Fibroblast of skin of right quadriceps (primary cell): ENCODE data around the gene CETN2.
"Not testable (repeated sequence)": the region's sequence is repeated elsewhere in the genome, so short reads cannot be mapped to it uniquely, and the experiment has no call there.

Experiments used
- DNase-seq: peaks from one replicate; pipeline ENCODE4 v3.0.0-alpha.2; 2013

The CETN2 gene

DNA sequence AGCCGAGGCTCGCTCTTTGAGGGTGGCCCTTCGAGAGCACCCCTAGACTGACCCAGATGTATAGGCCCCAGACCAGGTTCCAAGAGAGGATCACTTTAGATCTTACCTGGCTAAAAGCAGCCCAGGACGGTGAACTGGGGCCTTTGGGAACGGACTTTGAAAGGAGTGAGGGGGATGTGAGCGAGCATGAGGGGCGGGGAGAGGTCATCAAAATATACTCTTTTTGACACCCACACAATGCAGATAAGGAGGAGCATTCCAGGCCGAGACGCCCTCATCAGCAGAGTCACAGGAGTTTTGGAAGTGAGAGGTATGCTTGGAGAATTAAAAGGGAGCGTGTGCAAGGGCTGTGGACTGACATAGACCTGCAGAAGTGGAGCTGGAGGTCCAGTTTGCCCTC is 834 bp upstream of the CETN2 start:
- no peak for DNase-seq

DNA sequence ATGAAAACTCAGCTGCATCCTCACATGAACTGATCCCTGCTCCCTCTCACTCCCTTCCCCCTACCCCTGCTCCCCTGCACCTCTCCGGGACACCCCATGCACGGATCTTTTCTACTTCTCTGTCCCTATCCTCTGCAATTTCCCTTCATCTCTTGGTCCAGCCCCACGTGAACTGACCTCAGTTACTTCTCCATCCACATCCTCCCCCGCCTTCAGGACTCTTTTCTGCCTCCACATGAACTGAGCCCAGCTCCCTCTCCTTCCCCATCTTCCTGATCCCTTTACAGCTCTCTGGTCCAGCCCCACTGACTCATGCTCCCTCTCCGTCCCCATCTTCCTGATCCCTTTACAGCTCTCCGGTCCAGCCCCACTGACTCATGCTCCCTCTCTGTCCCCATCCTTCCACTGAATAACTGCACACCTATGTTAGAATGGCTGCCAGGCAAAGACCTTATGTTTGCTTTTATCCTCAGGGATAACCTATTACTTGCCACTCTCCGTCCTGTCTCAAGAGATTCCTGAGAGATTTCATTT is 5.6 kb downstream of the CETN2 start:
- DNase-seq: peak; percentile 7

DNA sequence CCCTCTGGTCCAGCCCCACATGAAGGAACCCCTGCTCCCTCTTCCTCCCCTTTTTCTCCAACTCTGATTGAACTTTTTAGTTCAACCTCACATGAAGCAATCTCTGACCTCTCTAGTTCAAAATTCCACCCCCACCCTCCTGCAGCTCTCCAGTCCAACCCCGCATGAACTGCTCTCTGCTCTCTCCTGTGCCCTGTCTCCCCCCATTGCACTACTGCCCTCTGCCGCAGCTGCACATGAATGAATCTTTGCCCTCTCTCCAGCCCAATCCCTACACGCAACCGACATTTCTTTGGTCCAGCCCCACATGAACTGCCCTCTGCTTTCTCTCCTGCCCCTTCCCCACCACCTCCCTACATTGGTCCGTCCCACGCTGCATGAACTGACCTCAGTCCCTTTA is 6.9 kb downstream of the CETN2 start:
- no peak for DNase-seq

DNA sequence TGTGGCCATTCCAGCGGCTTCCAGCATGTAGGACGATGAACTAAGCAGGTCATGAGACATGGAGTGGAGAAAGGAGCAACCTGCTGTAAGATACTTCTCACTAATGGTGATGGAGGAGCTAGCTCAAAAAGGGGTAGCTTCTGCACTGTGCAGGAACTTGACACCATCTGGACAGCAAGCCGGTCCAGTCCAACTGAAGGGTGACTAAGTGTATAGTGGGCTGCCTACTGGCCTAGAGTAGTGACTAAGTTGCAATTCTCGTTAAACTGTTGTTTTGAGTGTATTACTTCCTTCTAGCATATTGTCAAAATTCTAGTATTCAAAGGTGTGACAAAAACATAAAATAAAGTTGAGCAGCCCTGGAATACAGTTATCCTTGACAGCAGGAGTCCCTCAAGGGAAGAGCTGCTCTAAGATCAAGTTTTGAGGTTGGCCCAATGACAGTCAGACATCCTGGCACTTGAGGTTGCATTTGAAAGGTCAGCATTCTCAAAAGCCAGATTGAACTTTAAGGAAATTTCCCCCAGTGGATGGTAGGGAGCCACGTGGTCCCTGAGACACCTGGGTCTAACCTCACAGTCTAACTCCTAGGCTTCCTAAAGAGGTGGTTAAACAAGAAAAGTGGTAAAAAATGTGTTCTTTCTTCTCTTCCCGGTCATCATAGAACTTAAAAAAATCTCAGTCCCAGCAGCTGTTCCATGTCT is 8.0 kb downstream of the CETN2 start:
- DNase-seq: no peak

DNA sequence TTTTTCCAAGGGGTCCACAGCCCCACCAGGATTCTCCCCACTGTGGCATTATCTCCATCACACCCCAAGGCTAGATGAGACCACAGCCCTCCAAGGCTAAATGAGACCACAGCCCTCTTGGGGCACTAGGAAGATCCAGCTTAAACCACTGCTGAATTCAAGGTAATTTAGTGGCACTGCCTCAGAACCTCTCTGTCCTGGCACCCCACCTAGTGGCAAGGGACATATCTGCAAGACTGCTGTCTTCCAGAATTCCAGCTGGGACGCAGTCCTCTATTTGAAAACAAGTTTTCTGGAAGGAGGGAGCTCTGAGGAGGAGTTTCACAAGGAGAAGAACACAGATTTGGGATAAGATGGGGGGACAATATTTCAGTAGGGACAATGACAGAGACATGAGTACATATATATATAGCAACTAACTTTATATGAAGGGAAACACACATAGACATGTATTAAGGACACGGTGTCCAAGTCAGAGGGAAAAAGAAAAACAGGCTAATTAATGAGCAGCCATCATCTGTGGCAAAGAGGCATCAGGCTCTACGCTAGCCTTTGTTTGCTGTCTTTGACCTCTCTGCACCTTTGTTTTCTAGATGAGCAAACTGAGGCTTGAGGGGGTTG is 9.3 kb downstream of the CETN2 start:
- no peak for DNase-seq

DNA sequence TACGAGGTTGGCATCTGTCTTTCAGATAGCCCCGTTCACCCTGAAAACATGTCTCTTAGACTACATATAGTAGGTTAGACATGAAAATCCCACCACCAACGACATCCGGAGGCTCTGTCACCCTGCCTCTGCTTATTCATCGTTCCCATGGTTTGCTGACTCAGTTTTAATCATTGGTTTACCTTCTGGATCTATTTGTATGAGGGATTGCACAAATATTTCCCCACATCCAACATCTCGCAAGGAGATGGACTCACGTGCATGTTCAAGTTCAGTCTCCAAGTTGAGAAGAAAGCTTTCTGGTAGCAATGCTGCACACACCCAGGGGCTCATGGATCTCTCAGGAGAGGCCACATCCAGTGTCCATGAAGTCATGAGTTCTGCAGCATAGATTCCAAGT is 10.8 kb downstream of the CETN2 start:
- peak; percentile 57 for DNase-seq

DNA sequence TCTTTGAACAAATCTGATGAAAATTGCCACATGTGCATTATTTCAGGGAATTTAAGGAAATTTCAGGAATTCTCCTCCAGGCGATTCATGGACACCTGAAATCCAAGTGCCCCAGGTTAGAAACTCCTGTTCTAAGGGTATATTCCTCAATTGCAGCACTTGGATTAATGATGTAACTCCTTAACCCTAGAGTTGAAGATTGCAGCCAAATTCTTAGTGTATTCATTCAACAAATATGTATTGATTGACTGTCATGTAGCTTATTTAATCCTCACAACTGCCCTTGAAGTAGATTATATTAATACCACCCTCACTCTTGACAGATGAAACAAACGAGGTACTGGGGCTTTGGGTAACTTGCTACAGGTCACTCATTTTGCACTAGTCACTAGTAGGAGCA is 11.3 kb downstream of the CETN2 start:
- DNase-seq: peak; percentile 39

DNA sequence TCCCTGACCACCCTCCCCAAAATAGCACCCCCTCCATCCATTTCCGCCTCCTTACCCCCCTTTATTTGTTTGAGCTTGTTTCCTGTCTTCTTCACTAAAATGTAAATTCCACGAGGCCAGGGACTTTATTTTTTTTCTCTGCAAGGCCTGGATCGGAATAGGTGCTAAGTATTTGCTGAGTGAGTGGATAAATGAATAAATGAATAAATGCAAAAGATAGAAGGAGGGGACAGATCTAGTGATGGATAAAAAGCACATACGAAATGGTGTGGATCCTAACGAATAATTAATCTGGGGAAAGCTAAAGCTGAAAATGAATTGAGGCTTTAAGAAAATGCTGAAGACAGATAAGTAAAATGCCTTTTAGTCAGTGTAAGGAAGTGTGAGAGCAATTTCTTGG is 12.2 kb downstream of the CETN2 start:
- no peak for DNase-seq

DNA sequence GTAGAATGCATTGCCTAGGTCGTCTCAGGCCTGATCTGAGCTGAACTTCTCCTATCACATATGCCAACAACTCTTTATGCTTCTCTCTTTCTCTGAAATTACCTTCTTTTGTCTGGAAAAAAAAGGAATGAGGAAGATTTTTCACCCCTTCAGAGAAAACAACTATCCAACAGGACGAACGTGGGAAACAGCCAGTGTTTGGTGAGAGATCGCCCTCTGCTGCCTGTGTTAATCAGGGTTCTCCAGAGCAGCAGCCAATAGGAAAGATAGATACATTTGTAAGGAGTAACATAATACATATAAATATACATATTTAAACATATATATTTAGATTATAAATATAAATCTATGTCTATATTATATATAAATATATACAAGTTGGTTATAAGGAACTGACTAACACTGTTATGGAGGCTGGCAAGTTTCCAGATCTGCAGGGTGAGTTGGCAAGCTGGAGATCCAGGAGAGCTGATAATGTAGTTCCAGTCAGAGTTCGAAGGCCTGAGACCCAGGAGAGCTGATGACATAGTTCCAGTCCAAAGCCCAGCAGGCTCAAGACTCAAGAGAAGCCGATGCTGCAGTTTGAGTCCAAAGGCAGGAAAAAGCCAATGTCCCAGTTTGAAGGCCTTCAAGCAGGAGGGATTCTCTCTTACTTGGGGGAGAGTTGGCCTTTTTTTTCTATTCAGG is 13.3 kb downstream of the CETN2 start:
- peak; percentile 44 for DNase-seq

DNA sequence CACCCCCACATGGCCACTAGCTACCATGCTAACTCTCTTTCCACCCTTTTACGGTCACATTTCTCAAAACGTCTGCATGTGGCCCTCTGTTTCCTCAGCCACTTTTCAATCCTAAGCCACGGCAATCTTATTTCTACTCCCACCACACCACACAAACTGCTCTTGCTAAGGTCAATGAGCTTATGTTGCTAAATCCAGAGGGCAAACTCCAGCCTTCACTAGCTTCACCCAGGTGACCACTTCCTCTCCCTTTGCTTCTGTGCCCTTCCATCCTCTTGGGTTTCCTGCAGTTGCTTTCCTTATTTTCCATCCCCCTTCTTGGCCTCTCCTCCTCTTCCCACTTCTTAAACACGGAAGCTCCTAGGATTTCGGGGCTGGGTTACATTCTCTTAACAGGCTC is 16.5 kb downstream of the CETN2 start:
- DNase-seq: no peak

DNA sequence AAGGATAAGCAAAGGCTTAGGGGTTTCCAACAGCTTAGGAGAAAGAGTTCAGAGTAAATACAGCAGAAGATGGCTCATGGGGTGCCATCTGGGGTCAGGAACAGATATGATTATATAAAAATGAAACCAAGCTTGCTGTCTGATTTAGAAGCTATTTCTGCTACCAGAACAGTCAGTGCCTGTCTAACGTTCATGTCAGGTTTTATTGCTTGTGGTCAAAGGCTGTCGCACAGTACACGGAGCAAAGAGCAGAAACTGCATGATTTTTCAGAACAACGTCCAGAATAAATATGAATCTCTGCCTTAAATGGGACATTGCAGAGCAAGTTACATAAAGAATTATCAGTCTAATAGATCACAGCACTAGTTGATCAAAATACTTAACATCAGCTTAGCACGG is 17.4 kb downstream of the CETN2 start:
- no peak for DNase-seq

DNA sequence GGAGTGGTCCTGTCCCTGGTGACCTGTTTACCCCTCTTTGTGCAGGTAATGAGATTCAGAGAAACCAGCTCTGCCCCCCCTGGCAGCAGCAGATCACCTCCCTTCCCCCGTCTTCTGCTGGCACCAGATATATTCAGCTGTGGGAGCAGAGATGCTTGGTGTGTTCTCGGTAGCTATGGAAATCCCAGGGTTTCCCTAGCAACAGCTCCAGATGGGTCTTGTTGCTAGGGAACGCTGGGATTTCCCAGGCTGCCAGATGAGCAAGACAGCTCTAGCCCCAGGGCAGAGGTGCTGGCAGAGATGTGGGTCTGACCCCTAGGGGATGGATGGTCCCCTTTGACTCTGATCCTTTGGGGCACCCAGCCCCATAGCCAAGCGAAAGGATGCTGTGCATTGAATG is 20.2 kb downstream of the CETN2 start:
- DNase-seq: no peak

DNA sequence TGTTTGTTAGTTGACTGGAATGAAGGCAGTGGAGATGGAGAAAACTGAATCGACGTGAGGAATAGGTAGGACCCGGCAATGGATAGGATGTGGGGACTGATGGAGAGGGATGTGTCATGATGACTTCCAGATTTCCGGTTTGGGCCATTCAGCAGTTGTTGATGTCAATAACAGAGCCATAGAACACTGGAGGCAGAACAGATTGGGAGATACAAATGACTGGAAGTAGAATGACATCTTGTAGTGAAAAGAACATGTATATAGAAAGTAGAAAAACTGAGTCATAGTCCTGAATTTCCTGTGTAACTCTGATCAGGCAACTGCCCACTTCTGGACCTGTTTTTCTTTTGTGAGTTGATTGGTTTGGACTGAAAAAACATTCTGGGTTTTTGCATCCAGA is 24.5 kb downstream of the CETN2 start:
- no peak for DNase-seq

DNA sequence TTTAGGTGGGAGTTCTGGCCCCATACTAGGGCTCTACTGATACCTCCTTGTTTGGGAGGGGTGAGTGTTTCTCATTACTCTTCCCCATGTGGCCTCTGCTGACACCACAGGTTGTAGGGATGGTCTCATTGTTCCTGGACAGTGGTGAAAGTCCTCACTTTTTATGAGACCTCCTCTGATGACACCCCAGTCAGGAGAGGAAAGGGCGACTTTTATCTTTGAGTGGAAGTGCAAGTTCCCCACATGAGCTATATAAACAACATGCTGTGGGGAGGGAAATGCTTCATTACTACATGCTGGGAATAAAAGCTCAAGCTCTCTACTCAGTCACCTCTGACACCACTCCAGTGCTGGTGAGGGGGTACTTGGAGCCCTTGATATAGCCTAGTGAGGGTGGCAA is 31.6 kb downstream of the CETN2 start:
- no peak for DNase-seq

DNA sequence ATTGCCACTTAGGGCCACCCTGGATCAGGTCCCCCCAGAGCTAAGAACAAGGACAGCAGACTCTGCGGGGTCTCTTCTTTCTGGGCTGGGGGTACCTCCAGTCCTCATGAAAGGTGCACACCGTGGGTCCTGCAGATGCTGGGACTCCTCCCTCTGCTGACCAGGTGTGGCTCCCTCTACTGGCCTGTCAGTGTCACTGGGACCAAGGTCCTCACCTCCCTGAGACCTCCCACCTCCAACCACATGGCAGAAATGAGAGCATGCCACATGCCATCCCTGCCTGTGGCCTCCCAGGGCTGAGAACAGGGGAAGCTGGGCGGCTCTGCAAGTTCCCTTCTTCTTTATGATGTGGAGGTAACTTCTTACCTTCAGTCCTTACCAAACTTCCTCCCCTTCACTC is 43.5 kb downstream of the CETN2 start:
- not testable (repeated sequence) for DNase-seq
